Astrocyte of the cerebellum (primary cell): ENCODE data around the gene OR6S1.

Experiments
- DNase-seq: peaks from one replicate; pipeline ENCODE4 v3.0.0-alpha.2; 2011; ENCODE audit warnings: low read depth
- H3K4me3 ChIP-seq: 2 replicates; pipeline ENCODE4 v1.5.1; 2011; ENCODE audit warnings: mild to moderate bottlenecking, low read depth, low read length, moderate library complexity
- in situ Hi-C: cut with HindIII; loops from 2 replicates; pipeline ENCODE4 v1.10.0; 2017; ENCODE audit warnings: low sequenced_read_pairs
- TF ChIP-seq, protein P1 (sequence below): IDR thresholded peaks from 2 replicates; pipeline ENCODE4 v1.5.1; 2012; ENCODE audit warnings: low read length, low read depth, moderate library complexity, mild to moderate bottlenecking; ENCODE audit errors: missing control alignments

Gene OR6S1

GRCh38 chr14:20681348-20682126 is 40.0 kb upstream of the OR6S1 start:
- H3K4me3 ChIP-seq = peak overlapping the region; percentile 81
- DNase-seq = peak; percentile 72
- TF ChIP-seq, protein P1, sequence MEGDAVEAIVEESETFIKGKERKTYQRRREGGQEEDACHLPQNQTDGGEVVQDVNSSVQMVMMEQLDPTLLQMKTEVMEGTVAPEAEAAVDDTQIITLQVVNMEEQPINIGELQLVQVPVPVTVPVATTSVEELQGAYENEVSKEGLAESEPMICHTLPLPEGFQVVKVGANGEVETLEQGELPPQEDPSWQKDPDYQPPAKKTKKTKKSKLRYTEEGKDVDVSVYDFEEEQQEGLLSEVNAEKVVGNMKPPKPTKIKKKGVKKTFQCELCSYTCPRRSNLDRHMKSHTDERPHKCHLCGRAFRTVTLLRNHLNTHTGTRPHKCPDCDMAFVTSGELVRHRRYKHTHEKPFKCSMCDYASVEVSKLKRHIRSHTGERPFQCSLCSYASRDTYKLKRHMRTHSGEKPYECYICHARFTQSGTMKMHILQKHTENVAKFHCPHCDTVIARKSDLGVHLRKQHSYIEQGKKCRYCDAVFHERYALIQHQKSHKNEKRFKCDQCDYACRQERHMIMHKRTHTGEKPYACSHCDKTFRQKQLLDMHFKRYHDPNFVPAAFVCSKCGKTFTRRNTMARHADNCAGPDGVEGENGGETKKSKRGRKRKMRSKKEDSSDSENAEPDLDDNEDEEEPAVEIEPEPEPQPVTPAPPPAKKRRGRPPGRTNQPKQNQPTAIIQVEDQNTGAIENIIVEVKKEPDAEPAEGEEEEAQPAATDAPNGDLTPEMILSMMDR = no peak
- in situ Hi-C loops = no loop called here

- DNase-seq = no peak
- H3K4me3 ChIP-seq = peak overlapping the region; percentile 81
- TF ChIP-seq, protein P1 = no peak
- in situ Hi-C loops = no loop called here
Observed at GRCh38 chr14:20680843-20681347, 39.4 kb upstream of the OR6S1 start.

- peak overlapping the region; percentile 81 for H3K4me3 ChIP-seq
- TF ChIP-seq, protein P1 = no peak
- in situ Hi-C loops = no loop called here
- DNase-seq = no peak
Observed at GRCh38 chr14:20680363-20680762, 38.9 kb upstream of the OR6S1 start.

GRCh38 chr14:20679907-20680306 is 38.4 kb upstream of the OR6S1 start:
- TF ChIP-seq, protein P1 = no peak
- no peak for DNase-seq
- in situ Hi-C loops = no loop called here

DNA sequence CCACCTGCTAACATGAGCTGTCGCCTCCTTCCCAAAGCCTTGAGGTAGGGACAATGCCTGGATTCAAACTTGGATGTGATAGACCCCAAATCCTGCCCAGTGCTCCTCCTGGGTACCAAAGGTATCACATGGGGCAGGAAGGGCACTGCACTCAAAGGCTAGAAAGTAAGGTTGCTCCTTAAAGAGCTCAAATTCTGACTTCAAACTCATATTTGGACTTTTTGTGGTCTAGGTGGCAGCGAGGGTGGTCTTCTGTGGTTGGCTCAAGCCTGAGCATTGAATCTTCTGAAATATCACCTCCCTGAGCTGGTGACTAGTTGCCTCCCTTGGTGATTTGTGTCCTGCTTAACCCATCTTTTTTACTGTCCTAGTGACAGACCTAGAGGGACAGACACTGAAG is 34.6 kb upstream of the OR6S1 start:
- TF ChIP-seq, protein P1 = no peak
- no peak overlapping the region for H3K4me3 ChIP-seq
- in situ Hi-C loops = no loop called here
- no peak for DNase-seq

More at GRCh38 chr14:20679907-20680306, 38.4 kb upstream of the OR6S1 start:
- no peak overlapping the region for H3K4me3 ChIP-seq

DNA sequence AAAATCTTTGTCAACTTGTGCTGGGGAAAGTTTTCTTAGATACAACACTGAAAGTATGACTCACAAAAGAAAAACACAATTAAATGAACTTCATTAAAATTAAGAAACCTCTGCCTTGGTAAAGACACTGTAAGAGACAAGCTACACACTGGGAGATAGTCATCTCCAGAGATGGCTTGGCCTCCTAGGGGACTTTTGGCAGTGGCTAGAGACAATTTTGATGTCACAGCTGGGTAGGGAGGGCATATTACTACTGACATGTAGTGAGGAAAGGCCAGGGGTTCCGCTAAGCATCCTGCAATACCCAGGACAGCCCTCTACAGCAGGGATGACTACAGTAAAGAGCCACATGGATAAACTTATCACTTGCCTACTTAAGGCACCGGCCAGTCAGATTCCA is 34.2 kb upstream of the OR6S1 start:
- TF ChIP-seq, protein P1 = no peak
- no peak overlapping the region for H3K4me3 ChIP-seq
- DNase-seq = no peak
- in situ Hi-C loops = no loop called here
